ENCODE measurements around the gene MOBP.
"Not testable (repeated sequence)": the region's sequence is repeated elsewhere in the genome, so short reads cannot be mapped to it uniquely, and the experiment has no call there.

Gene MOBP, protein sequence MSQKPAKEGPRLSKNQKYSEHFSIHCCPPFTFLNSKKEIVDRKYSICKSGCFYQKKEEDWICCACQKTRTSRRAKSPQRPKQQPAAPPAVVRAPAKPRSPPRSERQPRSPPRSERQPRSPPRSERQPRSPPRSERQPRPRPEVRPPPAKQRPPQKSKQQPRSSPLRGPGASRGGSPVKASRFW

DNA sequence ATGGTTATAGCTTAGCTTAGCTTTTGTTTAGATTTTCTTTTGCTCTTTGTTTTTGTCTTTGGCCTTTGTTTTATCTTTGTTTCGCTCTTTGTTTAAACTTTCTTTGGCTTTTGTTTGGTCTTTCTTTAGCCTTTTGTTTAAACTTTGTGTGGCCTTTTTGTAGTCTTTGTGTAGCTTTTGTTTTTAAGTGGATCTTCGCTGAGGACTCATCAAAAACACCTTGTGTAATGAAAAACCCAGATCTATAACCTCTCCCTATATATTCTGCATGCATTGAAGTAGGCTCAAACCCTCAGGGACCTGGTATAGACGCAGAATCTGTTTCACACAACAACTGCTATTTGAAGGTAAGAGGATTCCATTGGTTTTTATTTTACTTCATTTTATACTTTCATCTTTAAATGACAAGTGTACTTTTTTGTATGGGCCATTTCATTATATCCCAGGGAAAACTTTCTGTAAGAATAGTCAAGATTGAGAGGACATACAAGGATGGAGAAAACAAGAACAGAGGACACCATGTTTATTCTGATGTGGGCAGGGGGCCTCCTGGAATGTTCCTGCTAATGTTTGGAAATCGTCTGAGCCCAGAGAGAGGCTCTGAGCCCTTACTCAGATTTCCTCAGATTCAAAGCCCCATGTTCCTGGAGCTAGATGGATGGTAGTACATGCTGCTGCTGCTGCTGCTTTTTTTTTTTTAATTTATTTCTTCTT is at the start of gene MOBP:
TSS of gene MOBP (plus strand) at position 287 of the 714 bp plus-strand sequence. CDS start 34,390 bp downstream, outside the sequence.
- DNase-seq (ENCODE audit: low read depth in 2 of 2) = no peak

DNA sequence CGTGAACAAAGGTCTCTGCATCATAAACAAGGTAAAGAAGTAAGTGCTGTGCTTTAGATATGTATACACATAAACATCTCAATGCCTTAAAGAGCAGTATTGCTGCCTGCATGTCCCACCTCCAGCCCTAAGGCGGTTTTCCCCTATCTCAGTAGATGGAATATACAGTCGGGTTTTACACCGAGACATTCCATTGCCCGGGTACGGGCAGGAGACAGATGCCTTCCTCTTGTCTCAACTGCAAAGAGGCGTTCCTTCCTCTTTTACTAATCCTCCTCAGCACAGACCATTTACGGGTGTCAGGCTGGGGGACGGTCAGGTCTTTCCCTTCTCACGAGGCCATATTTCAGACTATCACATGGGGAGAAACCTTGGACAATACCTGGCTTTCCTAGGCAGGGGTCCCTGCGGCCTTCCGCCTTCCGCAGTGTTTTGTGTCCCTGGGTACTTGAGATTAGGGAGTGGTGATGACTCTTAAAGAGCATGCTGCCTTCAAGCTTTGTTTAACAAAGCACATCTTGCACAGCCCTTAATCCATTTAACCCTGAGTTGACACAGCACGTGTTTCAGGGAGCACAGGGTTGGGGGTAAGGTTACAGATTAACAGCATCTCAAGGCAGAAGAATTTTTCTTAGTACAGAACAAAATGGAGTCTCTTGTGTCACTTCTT is 48.8 kb upstream of the MOBP start:
- not testable (repeated sequence) for DNase-seq (ENCODE audit: low read depth in 2 of 2)

DNA sequence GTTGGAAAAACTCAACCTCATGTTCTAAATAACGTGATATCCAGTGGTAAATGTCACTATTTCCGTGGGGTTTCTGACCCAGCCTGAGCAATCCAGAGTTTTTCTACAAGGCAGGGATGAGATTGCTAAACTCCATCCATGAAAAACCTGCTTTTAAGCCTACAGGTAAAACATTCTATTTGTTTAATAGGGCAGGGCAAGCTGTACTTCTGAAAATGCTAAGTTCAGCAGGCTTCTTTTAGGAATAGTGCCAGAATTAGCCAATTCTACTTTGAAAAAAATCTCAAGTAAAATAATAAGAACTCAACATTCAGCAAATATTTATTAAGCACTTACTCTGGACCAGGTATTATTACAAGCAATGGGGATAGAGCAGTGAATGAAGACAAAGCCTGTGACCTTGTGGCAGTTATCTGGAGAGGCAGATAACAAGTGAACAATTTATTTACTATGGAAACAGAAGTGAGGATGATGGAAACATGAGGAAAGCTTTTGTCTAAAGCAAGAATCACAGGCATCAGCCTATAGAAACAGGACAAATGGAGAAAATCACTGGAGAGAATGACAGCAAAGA is 47.7 kb upstream of the MOBP start:
- no peak for DNase-seq (ENCODE audit: low read depth in 2 of 2)

DNA sequence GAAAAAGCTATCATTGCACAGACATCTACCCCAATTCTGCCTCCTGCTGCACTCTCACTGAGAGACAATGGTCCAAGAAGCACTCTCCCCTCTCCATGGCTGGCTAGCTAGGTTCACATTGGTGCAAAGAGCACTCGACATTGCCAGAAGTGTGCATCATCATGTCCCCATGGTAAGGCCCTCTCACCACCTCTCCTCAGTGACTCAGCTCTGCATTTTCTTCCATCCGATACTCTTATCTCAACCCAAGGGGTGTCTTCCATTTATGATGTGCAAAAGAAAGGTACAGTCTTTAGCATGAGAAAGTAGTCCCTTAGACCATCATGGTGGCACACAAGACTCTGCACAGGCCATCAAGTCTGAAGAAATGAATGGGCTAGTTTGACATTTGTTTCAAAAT is 46.9 kb upstream of the MOBP start:
- no peak for DNase-seq (ENCODE audit: low read depth in 2 of 2)

DNA sequence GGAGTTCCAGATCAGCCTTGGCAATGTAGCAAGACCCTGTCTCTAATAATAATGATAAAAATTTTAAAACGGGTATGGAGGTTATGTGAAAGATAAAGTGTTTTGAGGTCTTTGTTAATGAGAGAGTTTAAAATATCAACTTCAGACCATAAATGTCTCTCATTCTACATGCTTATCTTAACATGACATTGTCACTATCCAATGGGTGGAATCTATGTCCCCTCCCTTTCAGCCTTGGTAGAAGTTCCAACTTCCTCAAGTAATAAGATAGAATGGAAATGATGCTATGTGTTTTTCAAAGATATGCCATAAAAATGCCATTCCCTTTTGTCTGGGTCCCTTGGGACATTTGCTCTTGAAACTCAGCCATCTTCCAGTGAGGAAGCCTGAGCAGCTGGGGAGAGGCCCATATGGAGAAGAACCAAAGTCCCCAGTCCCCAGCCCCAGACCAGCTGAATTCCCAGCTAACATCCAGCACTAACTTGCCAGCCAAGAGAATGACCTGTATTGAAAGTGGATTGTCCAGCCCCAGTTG is 44.0 kb upstream of the MOBP start:
- no peak for DNase-seq (ENCODE audit: low read depth in 2 of 2)

DNA sequence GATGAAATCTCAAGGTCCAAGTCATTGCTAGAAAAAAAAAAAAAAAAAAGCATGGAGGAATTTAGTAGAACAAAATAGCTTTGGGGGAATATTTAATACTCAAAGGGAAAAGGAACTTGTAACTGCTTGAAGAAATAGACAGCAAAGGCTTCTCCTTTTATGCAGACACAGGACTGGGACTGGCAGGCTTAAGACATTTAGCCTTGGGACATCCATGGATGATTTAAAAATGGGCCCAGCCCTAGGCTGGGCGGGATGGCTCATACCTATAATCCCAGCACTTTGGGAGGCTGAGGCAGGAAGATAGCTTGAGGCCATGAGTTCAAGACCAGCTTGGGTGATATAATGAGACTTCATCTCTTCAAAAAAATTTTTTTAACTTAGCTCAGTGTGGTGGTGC is 41.2 kb upstream of the MOBP start:
- no peak for DNase-seq (ENCODE audit: low read depth in 2 of 2)

DNA sequence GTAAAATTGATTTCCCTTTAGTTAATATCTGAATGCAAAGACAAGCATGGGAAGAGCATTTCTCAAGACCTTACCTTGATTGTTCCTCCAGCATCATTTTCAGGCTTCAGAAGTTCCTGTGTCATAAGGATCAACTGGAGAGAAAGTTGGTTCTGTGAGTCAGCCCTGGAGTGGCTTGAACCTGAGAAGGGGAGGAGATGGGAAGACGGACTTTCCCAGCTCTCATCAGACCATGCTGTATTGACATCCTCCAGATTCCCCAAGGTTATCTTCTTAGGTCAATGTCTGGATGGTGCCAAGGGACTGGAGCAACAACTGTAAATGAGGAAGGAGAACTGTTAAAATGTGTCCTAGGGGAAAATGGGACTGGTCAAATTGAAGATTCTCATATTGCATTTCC is 40.0 kb upstream of the MOBP start:
- DNase-seq (ENCODE audit: low read depth in 2 of 2) = no peak

DNA sequence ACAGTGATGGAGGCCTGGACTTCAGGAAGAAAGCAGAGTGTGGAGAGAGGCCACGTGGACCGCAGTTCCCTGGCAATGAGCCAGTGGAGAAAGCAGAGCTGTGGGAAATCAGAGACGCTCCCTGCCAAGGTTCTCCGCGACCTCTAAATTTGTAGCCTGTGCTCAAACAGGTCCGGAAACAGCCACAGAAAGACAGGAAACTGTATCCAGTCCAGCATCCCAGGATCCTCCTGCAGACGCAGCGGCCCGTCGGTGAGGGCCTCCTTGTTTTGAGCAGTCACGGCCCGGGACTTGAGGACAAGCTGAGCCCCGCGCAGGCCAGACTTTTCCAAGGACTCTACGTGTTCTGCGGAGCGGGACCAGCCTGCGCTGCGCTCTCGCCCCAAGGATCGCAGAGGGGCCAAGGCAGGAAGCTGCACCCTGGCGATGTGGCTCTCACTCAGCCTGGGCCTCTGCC is 38.7 kb upstream of the MOBP start:
- DNase-seq (ENCODE audit: low read depth in 2 of 2) = no peak

DNA sequence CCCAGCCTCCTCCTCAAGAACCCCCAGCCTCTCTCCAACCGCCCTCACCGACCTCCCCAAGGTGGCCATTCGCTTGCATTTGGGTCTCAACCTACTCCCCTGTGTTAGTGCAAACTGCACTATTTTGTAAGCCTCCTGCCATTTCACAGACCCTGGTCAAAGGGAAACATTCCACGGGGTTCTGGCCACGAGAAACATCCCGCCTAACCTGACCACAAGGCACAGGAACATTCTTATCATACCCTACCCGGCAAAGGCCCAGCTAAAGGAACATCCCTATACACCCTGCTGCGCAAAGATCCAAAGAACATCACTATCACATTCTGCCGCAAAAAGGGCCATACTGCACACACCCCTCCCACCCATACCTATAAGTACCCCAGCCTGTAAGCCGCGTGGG is 38.0 kb upstream of the MOBP start:
- no peak for DNase-seq (ENCODE audit: low read depth in 2 of 2)

DNA sequence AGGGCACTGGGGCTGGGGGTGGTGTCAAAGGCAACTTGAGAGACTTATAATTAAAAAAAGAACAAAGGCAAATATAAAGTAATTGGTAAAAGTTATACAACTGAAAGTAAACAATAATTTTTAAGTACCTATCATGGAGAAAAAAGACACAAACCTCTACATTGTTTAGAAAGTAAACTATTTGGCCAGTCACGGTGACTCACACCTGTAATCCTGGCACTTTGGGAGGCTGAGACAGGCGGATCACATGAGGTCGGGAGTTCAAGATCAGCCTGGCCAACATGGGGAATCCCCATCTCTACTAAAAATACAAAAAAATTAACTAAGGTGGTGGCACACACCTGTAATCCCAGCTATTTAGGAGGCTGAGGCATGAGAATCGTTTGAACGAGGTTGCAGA is 35.1 kb upstream of the MOBP start:
- no peak for DNase-seq (ENCODE audit: low read depth in 2 of 2)

DNA sequence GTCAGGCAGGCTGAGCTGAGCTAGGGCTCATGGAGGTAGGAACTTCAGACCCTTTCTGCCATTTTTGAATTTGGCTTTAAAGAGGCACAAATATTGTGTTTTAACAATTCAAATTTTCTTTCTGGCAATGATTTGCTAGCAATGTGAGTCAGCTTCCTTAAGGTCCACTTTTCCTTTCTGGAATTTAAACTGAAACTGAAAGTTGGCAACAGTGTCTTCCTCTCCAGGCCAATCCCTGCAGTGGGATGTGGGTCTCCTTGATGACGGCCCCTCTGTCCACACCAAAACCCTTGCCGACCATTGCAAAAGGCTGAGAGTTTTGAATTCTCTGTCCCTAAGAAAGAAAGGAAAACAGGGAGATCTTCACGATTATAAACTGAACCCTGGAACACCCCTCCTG is 33.8 kb upstream of the MOBP start:
- no peak for DNase-seq (ENCODE audit: low read depth in 2 of 2)

DNA sequence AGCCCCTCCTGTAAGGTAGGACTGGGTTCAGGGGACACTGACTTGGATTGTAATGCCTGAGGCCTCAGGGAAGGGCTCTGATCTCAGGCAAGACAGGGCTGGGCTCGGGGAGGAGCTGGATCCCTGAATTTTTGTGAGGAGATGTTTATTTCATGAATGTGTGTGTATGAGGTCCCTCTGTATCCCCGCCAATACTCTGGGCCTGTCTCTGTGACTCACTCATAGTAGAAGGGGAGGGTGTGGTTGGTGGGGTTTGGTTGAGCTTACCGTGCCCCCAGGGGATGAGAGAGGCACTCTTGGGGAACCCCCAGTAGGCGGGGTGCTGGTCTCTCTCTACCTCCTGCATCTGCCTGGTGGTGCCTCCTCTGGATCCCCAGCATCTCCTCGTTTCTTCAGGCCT is 32.9 kb upstream of the MOBP start:
- DNase-seq (ENCODE audit: low read depth in 2 of 2) = no peak

DNA sequence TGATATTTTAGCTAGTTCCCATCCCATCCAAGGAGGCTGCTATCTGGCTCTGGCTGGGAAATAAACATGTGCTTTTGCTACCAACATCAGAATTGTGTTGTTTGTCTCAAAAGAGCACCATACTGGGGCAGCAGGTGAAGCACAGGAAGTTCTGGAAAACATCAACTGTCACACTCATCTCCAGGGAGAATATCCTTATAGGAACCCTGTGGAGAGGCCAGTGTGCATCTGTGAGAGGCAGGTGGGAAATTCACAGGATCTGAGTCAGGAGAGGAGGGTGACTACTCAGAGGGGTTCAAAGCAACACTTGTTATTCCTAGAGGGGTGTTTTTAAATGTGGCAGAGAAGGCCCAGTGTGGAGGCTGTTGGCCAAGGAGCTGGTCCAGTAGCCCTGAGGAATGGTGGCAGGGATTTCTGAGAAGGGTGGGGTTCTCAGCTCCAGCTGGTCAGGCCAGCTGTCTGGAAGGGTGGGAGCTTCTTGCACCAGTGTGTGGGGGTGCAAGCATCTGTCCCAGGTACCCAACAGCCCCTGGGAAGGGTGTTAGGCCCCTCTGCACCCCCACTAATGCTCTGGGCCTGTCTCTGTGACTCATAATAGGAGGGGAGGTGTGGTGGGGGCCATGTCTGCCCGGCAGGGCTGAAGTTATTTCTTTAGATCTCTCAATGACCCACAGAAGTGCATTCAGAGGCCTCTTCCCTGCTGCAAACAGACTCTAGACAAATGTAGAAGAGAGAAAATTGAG is 32.3 kb upstream of the MOBP start:
- DNase-seq (ENCODE audit: low read depth in 2 of 2) = no peak

DNA sequence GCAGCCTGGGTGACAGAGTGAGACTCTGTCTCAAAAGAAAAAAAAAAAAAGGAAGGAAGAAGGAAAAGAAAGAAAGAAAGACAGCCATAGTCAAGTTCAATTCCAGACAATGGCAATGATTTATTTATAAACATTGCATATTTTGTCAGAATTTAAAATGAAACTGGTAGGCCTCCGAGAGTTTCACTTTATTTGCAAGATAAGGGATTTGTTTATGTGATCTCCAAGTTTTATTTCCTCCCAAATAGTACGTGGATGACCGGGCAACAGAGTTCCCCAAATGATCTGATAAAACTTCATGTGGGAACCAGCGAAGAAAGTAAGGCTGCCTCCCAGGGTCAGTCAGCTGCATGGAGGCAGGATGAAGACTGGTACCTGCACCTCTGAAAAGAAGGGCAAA is 28.6 kb upstream of the MOBP start:
- no peak for DNase-seq (ENCODE audit: low read depth in 2 of 2)

DNA sequence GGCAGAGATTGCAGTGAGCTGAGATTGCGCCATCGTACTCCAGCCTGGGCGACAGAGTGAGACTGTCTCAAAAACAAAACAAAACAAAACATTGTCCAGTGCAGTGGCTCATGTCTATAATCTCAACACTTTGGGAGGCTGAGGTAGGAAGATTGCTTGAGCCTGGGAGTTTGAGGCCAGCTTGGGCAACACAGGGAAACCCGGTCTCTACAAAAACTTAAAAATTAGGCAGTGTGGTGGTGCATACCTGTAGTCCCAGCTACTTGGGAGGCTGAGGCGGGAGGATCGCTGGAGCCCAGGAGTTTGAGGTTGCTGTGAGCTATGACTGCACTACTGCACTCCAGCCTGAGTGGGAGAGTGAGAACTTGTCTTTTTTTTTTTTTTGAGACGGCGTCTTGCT is 27.2 kb upstream of the MOBP start:
- DNase-seq (ENCODE audit: low read depth in 2 of 2) = no peak

DNA sequence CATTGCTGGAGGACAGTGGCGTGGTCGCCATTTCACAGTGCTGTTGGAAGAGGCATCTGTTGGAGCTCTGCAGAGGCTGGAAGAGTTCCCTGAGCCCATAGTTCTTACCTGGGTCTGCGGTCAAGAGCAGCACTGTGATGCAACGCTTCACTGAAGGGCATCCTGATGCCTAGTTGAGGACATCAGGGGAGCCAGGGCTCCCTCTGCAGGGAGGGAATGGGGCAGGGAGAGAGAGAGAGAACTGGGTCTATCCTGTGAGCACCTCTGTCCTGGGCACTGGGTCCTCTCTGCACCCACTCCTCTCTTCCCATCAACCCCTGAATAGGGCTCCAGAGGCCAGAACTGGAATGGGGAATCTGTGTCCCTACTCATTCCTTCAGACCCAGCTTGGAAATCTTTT is 23.9 kb upstream of the MOBP start:
- DNase-seq (ENCODE audit: low read depth in 2 of 2) = no peak

DNA sequence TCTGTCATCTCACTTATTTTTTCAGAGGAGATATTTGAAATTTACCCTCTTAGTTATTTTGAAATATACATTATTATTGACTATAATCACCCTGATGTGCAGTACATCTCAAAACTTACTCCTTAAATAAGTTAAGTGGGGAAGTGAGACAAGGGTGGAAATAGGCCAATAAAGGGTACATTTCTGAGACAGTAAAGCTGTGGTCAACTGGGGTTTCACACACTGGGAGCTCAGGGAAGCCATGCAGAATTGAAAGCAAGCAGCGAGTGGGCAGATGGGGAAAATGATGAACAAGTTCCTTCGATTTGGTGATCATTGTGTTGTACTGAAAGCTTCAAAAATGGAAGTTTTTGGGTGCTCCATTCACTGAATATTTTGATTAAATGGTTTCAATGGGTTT is 21.6 kb upstream of the MOBP start:
- no peak for DNase-seq (ENCODE audit: low read depth in 2 of 2)

DNA sequence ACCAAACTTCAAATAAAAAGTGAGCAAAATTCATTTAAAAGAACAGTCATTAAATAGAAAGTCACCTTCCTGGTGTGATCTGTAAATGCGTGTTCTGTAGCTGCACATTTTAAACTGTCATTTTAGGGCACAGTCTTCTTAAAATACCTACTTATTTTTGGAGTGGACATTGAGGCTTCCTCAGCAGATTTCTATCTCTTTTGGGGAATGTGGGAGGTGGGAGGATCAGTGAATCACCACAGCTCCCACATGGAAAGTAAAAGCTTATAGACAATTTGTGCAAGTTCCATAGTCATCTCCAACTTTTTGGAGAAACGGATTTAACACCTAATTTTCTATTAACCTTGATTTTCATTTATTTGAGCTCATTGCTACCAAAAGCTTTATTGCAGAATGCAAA is 21.0 kb upstream of the MOBP start:
- no peak for DNase-seq (ENCODE audit: low read depth in 2 of 2)

DNA sequence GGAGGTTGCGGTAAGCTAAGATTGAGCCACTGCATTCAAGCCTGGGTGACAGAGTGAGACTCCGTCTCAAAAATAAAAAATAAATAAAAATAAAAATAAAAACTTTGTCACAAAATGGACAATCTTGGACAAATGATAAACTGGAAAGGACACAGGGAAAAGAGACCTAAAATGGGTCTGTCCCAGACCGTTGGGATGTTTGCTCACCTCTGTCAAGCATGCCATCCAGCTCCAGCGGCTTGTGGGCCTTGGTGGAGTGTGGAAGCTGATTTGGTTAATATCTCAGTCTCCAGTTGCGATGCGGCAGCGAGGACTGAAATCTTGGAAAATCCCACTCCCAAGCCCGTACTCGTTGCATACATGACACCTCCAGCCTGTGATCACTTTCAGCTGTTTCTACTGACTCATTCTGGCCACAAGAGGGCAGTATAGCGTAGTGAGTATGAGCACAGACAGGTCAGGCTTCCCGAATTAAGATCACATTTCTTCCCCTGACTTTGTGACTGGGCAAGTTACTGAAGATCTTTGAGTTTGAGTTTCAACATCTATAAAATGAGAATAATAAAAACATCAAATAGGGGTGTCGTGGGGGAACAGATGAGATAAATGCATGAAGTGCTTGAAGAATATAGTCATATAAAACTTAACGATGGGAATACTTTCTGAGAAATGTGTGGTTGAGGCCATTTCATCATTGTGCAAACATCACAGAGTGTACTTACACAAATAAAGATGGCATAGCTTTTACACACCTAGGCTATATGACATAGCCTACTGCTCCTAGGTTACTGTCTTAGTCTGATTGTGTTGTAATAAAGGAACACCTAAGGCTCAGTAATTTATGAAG is 19.6 kb upstream of the MOBP start:
- DNase-seq (ENCODE audit: low read depth in 2 of 2) = peak; percentile 48 to 56

DNA sequence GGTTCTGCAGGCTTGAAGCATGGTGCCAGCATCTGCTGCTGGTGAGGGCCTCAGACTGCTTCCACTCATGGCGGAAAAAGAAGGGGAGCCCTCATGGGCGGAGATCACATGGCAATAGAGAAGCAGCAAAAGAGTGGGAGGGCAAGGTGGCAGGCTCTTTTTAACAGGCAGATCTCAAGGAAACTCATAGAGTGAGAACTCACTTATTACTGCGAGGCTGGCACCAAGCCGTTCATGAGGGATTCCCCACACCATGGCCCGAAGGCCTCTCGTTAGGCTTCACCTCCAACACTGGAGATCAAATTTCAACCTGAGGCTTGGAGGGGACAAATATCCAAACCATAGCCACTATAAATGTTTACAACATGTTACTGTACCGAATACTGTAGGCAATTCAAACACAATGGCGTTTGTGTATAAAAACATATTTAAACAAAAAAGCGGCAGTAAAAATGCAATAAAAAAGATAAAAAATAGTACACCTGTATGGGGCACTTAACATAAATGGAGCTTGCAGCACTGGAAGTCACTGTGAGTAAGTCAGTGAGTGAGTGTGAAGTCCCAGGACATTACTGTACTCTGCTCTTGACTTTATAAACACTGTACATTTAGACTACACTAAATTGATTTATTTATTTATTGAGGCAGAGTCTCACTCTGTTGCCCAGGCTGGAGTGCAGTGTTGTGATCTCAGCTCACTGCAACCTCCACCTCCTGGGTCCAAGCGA is 18.8 kb upstream of the MOBP start:
- no peak for DNase-seq (ENCODE audit: low read depth in 2 of 2)
